ENCODE data around the gene HEPHL1.

DNA sequence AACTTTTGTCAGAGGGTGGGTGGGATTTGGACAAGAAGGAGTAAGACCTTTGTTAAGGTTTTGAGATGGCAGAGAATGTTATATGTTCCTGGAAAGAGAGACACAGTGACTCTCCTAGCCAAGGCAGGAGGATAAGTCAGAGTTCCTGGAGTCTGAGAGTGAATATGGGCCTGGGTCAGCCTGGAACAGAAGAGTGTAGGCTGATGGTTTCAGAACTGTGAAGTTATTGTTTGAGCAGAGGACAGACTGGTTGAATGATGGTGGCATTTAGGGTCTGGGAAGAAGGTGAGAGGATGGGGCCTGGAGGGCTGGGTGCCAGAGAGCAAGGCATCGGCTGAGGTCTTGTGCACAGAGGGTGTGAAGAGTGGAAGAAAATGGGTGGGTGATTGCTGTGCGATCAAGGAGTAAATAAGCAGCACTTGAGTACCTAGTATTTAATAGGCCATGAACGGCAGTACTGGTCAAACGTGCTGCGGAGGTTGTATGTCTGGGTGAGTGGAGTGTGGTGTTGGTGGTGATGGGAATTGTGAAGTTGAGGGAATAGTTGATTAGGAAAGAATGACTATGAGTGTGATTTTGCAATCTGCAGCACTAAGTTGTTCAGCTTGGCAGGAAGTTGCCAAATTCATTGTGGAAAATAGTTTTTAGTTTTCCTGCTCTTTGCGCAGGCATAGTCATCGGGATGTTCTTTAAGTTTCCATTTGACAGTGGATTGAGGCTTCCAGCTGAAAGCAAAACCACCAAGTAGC is 109.3 kb downstream of the HEPHL1 start:
- TF ChIP-seq, protein P1, sequence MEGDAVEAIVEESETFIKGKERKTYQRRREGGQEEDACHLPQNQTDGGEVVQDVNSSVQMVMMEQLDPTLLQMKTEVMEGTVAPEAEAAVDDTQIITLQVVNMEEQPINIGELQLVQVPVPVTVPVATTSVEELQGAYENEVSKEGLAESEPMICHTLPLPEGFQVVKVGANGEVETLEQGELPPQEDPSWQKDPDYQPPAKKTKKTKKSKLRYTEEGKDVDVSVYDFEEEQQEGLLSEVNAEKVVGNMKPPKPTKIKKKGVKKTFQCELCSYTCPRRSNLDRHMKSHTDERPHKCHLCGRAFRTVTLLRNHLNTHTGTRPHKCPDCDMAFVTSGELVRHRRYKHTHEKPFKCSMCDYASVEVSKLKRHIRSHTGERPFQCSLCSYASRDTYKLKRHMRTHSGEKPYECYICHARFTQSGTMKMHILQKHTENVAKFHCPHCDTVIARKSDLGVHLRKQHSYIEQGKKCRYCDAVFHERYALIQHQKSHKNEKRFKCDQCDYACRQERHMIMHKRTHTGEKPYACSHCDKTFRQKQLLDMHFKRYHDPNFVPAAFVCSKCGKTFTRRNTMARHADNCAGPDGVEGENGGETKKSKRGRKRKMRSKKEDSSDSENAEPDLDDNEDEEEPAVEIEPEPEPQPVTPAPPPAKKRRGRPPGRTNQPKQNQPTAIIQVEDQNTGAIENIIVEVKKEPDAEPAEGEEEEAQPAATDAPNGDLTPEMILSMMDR (IDR thresholded peaks at IDR 0.05), result no peak
- no peak for TF ChIP-seq EZH2 (IDR thresholded peaks at IDR 0.05; ENCODE audit: borderline replicate concordance, insufficient read depth, low read depth, low read length, poor library complexity, severe bottlenecking)

Measured in B cell (primary cell).